Kidney epithelial cell (primary cell): Measurements from ENCODE around the gene MRPL51. TPM values are rescaled to one million over a fixed set of nuclear protein-coding genes. Genes with fewer than 3 reads are reported as not detected.

Experiments
- DNase-seq: peaks from one replicate; pipeline ENCODE4 v3.0.0-alpha.2; 2010; ENCODE audit warnings: low read depth
- H3K27me3 ChIP-seq: 2 replicates; pipeline ENCODE4 v1.6.0; 2011; ENCODE audit warnings: low read length; ENCODE audit not compliant: control insufficient read depth, insufficient read depth
- H3K36me3 ChIP-seq: 2 replicates; pipeline ENCODE4 v1.5.1; 2011; ENCODE audit warnings: low read length; ENCODE audit not compliant: control insufficient read depth, insufficient read depth
- H3K4me3 ChIP-seq: 2 replicates; pipeline ENCODE4 v1.5.1; 2011; ENCODE audit warnings: low read depth, mild to moderate bottlenecking, control low read depth, low read length
- total RNA-seq: library from RNA; depleted of rRNA; stranded (reverse); fragments of >200 nt; gene quantifications from 2 replicates; pipeline ENCODE4 v1.2.3, GENCODE V29; 2015
- TF ChIP-seq, protein P1 (sequence below): IDR thresholded peaks from 2 replicates; pipeline ENCODE4 v1.5.1; 2011; ENCODE audit warnings: mild to moderate bottlenecking, moderate library complexity, low read length, control low read depth, inconsistent platforms; ENCODE audit not compliant: insufficient read depth, poor library complexity, severe bottlenecking

MRPL51 gene
- total RNA-seq, 1 donor from 2014 or later: 78.3 TPM

DNA sequence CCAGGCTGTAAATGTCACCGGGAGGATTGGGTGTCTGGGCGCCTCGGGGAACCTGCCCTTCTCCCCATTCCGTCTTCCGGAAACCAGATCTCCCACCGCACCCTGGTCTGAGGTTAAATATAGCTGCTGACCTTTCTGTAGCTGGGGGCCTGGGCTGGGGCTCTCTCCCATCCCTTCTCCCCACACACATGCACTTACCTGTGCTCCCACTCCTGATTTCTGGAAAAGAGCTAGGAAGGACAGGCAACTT, 42.6 kb upstream of the MRPL51 start:
- TF ChIP-seq, protein P1, sequence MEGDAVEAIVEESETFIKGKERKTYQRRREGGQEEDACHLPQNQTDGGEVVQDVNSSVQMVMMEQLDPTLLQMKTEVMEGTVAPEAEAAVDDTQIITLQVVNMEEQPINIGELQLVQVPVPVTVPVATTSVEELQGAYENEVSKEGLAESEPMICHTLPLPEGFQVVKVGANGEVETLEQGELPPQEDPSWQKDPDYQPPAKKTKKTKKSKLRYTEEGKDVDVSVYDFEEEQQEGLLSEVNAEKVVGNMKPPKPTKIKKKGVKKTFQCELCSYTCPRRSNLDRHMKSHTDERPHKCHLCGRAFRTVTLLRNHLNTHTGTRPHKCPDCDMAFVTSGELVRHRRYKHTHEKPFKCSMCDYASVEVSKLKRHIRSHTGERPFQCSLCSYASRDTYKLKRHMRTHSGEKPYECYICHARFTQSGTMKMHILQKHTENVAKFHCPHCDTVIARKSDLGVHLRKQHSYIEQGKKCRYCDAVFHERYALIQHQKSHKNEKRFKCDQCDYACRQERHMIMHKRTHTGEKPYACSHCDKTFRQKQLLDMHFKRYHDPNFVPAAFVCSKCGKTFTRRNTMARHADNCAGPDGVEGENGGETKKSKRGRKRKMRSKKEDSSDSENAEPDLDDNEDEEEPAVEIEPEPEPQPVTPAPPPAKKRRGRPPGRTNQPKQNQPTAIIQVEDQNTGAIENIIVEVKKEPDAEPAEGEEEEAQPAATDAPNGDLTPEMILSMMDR: no peak
- no peak for DNase-seq
- no peaks in the 10 kb centered on the region for H3K27me3 ChIP-seq
- peaks cover 10% of the 10 kb centered on the region for H3K36me3 ChIP-seq
- peak overlapping the region; percentile 65 for H3K4me3 ChIP-seq

DNA sequence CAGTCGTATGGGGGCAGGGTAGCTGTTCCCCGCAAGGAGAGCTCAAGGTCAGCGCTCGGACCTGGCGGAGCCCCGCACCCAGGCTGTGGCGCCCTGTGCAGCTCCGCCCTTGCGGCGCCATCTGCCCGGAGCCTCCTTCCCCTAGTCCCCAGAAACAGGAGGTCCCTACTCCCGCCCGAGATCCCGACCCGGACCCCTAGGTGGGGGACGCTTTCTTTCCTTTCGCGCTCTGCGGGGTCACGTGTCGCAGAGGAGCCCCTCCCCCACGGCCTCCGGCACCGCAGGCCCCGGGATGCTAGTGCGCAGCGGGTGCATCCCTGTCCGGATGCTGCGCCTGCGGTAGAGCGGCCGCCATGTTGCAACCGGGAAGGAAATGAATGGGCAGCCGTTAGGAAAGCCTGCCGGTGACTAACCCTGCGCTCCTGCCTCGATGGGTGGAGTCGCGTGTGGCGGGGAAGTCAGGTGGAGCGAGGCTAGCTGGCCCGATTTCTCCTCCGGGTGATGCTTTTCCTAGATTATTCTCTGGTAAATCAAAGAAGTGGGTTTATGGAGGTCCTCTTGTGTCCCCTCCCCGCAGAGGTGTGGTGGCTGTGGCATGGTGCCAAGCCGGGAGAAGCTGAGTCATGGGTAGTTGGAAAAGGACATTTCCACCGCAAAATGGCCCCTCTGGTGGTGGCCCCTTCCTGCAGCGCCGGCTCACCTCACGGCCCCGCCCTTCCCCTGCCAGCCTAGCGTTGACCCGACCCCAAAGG, 42.1 kb upstream of the MRPL51 start:
- TF ChIP-seq, protein P1: no peak
- DNase-seq: no peak
- H3K36me3 ChIP-seq: peaks cover 10% of the 10 kb centered on the region
- no peaks in the 10 kb centered on the region for H3K27me3 ChIP-seq
- peak overlapping the region; percentile 65 for H3K4me3 ChIP-seq

DNA sequence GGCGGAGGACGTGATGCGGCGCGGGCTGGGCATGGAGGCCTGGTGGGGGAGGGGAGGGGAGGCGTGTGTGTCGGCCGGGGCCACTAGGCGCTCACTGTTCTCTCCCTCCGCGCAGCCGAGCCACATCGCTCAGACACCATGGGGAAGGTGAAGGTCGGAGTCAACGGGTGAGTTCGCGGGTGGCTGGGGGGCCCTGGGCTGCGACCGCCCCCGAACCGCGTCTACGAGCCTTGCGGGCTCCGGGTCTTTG, 41.6 kb upstream of the MRPL51 start:
- Histone ChIP-seq H3K27me3 (no peaks in the 10 kb centered on the region), H3K4me3 (peak overlapping the region; percentile 65), H3K36me3 (peaks cover 10% of the 10 kb centered on the region)
- no peak for DNase-seq
- TF ChIP-seq, protein P1: no peak

DNA sequence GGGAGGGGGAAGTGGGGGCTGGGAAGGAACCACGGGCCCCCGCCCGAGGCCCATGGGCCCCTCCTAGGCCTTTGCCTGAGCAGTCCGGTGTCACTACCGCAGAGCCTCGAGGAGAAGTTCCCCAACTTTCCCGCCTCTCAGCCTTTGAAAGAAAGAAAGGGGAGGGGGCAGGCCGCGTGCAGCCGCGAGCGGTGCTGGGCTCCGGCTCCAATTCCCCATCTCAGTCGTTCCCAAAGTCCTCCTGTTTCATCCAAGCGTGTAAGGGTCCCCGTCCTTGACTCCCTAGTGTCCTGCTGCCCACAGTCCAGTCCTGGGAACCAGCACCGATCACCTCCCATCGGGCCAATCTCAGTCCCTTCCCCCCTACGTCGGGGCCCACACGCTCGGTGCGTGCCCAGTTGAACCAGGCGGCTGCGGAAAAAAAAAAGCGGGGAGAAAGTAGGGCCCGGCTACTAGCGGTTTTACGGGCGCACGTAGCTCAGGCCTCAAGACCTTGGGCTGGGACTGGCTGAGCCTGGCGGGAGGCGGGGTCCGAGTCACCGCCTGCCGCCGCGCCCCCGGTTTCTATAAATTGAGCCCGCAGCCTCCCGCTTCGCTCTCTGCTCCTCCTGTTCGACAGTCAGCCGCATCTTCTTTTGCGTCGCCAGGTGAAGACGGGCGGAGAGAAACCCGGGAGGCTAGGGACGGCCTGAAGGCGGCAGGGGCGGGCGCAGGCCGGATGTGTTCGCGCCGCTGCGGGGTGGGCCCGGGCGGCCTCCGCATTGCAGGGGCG, 41.0 kb upstream of the MRPL51 start, which contains the start of gene GAPDH:
Gene GAPDH (plus strand): TSS at position 595 of the 772 bp plus-strand sequence. CDS start 316 bp downstream, outside the sequence.
- Histone ChIP-seq H3K36me3 (peaks cover 10% of the 10 kb centered on the region), H3K4me3 (peak within 1 kb of the TSS; percentile 65), H3K27me3 (no peaks in the 10 kb centered on the region)
- DNase-seq: no peak
- TF ChIP-seq, protein P1: no peak

DNA sequence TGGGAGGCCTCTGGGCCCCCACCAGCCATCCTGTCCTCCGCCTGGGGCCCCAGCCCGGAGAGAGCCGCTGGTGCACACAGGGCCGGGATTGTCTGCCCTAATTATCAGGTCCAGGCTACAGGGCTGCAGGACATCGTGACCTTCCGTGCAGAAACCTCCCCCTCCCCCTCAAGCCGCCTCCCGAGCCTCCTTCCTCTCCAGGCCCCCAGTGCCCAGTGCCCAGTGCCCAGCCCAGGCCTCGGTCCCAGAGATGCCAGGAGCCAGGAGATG, 40.5 kb upstream of the MRPL51 start:
- no peak for DNase-seq
- Histone ChIP-seq H3K36me3 (peaks cover 10% of the 10 kb centered on the region), H3K27me3 (no peaks in the 10 kb centered on the region), H3K4me3 (peak overlapping the region; percentile 65)
- TF ChIP-seq, protein P1: no peak
